HG02884 (cell line): Measurements from ENCODE around the gene EMC9.

Experiments used
- ATAC-seq: cut with Tn5 transposase; IDR thresholded peaks from one replicate; pipeline ENCODE4 v1.9.1; 2021; ENCODE audit warnings: mild to moderate bottlenecking, moderate library complexity; ENCODE audit not compliant: unreplicated experiment

Gene EMC9

GRCh38 chr14:24141097-24141880 lies at the start of gene EMC9:
Gene EMC9, minus strand, starts transcription at chr14:24141591. Its CDS starts 287 bp downstream, at chr14:24141304.
- peak; percentile 72 for ATAC-seq

DNA sequence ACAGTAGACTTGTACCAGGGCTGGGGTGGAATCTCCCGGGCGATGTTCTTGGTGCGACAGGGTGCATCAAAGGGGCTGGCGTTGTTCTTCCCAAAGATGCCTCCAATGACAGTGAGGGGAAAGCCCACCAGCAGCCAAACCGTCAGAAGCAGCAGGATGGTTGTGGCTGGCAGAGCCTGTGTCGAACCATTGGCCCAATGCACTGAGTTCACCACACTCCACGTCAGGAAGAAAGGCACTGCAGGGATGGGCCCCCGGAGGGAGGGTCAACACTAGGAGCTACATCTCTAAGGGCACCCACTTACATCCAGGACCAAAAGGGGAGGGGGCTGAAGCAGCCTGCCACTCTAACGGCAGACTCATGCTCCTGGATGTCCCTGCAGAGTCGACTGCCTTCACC lies 49.0 kb upstream of the EMC9 start:
- no peak for ATAC-seq

DNA sequence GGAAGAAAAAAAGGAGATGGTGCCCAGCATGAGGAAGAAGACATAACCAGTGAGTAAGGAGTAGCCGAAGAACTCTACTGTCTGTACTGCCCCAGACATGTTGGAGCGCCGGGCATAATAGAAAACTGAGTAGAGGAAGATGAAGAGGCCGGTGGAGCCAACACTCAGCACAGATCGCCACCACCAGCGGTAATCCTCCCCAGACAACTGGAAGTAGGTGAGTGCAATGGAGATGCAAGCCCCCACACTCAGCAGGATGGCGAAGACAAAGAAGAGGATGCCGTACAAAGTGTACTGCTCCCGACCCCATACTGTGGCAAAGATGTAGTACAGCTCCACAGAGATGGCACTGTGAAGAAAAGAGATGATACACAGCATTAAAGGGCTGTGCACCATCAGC lies 48.1 kb upstream of the EMC9 start:
- no peak for ATAC-seq

GRCh38 chr14:24189059-24189375 lies 47.6 kb upstream of the EMC9 start:
- no peak for ATAC-seq

- peak; percentile 87 for ATAC-seq
Observed at GRCh38 chr14:24188251-24189058, 47.1 kb upstream of the EMC9 start, which contains the start of gene IPO4. Gene IPO4, minus strand, starts transcription at chr14:24188816. Its CDS starts 29 bp downstream, at chr14:24188787.

GRCh38 chr14:24187539-24187915 lies 46.1 kb upstream of the EMC9 start:
- ATAC-seq = no peak

- ATAC-seq = no peak
Observed at GRCh38 chr14:24186831-24187538, 45.6 kb upstream of the EMC9 start.

DNA sequence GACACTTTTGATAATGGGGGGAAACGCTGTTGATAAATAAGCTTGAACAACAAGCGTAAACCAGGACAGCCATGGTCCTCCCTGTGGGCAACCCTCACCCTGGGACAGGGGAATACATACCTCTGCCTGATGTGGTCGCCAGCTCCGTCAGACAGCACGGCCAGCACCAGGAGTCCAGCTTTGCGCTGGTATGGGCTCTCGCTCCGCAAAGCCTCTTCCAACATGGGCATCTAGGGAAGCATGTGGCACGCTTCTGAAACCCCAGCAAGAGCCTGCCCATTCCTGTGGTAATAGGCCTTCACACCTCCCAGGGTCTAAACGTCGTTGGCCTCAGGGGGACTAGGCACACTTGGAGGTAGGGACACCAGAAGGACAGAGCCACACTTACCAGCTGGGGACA lies 44.4 kb upstream of the EMC9 start:
- no peak for ATAC-seq

DNA sequence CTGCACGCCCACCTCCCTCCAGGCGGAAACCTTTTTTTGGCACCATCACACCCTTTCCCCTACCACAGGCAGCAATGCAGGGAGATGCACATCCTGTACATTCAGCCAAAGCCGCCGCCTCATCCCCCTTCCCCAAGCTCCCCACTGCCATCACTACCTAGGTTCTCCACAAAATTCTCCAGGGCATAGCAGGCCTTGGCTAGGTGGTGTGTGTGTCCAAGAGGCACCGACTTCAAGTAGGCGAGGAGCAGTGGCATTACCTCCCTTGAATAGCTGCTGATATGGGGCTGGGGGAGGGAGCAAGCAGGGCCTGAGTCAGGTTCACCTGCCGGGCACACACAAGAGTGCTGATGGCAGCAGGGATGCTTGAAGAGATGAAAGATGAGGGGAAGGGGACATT lies 43.6 kb upstream of the EMC9 start:
- no peak for ATAC-seq

DNA sequence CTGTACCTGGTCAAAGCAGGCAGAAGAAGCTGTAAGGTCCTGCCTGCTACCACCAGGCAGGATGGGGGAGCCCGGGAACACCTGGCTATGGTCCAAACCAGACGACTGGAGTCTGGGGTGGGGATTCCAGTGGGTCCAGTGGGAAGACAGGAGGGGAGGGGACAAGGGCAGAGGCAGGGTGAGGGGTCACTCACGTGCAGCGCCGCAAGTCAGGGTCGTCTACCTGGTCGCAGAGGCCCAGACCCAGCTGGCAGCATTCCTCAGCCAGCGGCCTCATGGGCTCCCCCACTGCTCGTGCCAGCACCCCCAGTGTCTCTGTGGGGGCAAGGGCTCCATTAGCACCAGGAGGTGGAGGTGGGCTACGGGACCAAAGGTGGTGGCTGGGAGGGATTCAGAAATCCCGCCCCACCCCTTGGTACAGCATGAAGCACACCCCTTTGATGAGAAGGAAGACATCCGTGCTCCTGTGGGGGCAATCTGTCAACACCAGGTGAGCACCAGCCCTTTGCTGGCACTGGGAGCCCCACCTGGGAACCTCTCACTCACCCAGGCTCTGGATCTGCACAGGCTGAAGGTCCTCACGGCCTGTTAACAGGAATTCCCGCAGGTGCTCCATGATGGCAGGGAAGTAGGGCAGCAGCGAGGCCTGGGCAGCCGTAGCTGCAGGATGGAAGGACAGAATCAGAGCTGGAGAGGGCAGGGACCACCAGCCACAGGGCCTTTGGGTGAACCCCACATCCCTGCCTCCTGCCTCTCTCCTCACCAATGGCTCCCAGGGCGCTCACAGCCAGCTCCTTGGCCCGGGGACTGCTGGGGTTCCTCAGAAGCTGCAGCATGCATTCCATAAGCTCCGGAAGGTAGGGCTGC lies 42.9 kb upstream of the EMC9 start:
- ATAC-seq = no peak

DNA sequence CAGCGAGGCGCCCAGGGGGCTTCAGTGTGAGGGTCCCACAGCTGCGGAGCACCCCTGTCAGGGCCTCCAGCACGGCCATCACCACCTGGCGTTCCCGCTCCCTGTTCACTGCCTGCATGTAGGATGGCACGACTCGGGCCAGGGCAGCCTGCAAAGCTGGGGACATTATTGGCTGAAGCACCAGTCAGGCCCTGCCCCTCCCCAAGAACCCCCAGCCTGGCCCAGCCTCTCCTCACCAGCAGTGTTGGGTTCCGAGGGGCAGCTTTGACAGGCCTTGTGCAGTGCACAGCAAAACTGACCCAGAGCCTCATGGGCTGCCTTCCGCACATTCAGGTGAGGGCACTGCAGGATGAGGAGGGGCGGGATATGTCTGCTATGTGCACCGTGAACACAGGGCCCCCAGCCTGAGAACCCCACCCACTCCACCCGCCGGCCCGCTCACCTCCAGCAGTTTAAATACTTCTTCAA lies 41.7 kb upstream of the EMC9 start:
- no peak for ATAC-seq

DNA sequence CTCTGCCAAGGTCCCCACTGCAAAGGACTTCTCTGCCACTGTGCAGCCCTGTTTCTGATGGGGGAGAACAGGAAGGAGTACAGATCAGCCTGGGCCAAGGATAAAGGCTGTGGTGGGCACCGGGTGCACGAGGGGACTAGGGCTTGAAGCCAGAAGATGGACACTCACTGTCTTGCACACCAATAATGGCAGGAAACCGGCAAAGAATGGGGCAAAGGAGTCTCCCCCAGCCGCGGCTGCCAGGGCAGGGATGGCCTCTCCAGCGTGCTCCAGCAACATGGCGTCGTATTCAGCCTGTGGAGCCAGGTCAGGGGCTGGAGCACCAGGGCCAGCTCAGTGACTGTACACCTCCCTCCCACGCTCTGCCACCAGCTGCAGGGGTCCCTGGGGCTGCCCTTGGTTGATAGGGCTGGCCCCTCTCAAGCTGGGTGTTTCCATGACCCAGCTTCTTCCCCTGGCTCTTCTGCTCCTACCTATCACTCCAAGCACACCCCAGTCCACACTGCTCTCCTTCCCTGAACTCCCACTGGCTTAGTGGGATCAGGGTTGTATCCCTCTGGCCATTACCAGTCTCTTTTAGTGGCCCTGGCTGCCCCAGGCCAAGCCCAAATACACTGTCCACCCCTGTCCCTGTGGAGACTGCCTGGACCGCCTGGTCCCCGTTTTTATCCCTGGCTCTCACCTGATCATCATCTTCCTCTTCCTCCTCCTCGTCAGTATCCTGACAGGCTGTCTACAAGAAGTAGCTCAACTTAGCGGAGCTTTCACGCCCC lies 40.9 kb upstream of the EMC9 start:
- ATAC-seq = no peak

DNA sequence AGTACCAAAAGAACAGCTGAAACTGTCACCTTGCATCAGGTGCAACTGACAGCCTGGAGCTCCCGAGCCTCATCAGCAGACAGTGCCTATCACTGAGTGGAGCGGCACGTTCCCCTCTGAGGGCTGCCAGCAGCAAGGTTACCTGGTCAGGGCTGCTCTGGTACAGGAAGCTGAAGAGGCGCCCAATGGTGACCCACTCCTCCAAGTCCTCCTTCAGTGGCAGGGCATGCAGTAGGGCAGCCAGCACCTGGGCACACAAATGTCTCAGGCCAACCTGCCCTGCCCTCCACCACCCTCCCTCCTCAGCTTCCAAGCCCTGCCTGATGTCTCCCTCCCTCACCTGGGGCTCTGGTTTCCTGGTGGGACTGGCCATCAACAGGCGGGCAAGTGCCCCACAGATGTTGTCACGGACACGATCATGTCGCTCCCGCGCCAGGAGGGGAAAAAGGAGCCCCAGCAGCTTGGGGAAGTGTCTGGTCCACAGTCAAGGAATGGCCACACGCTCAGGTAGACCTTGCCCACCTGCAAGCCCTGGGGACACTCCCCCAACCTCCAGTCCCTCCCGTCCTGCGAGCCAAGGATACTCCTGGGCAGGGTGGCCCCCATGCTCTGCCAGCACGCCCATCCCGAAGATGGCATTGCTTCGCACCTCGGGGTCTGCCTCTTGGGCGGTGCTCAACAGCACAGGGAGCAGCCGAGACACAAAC lies 40.1 kb upstream of the EMC9 start:
- no peak for ATAC-seq

DNA sequence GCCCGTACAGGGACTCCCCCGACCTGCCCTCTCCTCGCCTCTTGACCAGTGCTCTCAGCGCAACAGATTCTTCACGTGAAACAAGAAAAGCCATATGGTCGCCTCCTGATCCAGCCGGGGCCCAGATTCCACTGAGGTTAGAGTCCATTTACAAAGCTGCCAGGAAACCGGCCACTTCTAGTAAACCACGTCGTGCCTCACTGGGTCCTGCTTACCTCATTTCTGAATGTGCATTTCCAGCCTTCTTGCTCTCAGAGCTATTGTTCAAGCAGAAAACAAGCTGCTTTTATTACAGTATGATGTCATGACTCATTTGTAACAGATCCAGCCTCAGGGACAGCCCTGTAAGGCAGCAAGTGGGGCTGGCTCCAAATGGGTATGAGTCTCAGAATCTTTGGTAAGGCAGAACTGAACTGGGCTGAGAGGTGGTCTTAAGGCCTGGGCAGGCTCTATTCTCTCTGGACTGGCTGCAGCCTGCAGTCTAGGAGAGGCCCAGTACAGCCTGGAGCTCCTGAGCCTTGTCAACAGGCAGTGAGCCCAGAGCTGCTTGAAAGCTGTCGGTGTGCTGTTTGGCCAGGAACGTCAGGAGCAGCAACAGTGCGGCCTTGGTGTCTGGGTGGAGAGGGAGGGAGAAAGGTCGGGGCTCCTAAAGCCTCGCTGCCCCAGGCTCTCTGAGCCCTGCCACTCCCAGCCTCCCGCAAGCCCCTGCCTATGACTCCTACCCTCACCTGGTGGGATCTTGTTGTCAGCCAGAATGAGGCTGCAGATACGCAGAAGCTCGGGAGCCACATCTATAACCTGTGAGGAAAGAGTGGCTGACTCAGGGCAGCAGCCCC lies 38.8 kb upstream of the EMC9 start:
- no peak for ATAC-seq

DNA sequence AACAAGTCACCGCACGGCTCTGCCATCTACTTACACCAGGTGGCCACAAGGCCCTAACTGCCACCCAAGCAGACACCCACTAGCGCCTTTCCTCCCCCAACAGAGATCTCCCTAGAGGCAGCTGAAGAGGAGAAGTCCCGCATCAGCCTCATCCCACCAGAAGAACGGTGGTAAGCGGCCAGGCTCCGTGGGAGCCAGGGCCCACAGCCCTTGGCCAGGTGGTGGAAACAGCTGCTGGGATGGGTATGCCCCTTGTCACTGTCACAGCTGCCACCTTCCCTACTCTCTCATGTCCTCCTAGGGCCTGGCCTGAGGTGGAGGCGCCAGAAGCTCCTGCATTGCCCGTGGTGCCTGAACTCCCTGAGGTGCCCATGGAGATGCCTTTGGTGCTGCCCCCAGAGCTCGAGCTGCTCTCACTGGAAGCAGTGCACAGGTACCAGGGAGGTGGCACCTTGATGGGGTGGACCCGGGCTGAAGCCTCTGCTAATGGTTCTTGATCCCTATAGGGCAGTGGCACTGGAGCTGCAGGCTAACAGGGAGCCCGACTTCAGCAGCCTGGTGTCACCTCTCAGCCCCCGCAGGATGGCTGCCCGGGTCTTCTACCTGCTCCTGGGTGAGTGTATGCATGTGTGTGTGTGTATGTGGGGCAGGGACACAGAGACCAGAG lies 38.0 kb upstream of the EMC9 start:
- ATAC-seq = no peak

DNA sequence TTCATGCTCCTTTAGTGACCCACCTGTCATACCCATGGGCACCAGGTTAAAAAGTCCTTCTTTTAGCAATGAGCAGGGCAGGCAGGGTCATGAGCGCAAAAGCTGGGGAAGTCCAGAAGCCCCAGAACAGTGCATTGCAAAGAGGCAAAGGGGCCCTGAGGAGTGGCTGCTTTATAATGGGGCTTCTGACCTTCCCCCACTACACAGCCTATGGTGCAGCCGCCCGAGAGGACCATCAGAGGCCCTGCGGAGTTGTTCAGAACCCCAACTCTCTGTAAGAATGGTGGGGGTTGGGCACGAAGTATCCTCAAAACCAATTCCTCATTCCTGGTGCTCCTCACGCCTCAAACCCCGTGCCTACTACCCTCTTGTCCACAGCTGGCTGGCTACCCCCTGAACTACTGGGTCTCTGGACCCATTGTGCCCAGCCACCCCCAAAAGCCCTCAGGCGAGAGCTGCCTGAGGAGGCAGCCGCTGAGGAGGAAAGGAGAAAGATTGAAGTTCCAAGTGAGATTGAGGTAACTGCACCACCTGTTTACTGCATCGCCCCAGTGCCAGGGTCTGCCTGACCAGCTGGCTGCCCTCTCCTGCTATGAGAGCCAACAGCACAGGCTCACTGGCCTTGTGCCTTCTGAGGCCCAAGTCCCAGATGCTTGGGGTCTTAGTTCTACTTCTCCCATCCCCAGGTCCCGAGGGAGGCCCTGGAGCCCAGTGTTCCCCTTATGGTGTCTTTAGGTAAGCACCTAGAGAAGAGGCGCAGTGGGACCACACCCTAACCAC lies 37.2 kb upstream of the EMC9 start:
- ATAC-seq = no peak

DNA sequence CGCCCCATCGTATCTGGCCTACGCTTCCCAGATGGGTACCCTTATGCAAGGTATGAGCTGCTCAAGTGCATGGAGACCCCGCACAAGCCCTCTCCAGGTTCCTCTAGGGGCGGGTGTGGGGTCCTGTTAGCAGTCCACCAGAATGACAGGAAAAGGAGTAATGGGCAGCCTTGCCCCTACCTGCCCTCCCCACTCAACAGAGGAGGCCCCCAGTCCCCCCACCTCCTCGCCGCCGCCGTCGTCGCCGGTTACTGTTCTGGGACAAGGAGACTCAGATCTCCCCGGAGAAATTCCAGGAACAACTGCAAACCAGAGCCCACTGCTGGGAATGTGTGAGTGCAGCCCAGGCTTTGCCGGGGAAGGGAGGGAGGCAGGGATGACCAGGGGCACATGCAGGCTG lies 36.5 kb upstream of the EMC9 start:
- ATAC-seq = no peak
